SH-SY5Y (cell line): ENCODE measurements around the gene GNAI1.

Experiments used
- GATA2 ChIP-seq: IDR thresholded peaks from 2 replicates; pipeline ENCODE4 v1.6.1; 2011; ENCODE audit warnings: mild to moderate bottlenecking, low read depth, low read length
- GATA3 ChIP-seq: IDR thresholded peaks from 2 replicates; pipeline ENCODE4 v1.6.1; 2011; ENCODE audit warnings: low read depth, mild to moderate bottlenecking, low read length, moderate library complexity

- TF ChIP-seq GATA2 (no peak), GATA3 (no peak)
Measured at GRCh38 chr7:80213814-80214213, 79.2 kb downstream of the GNAI1 start.
